Natural killer cell (primary cell): ENCODE results near the gene TBC1D22A. TPM values are rescaled to one million over a fixed set of nuclear protein-coding genes. Genes with fewer than 3 reads are reported as not detected.

Experiments
- ATAC-seq, 3 donors: fragments of 150-1000 bp in 2 of 3; fragments of 200-7000 bp in 1 of 3; cut with Tn5 transposase; 1 replicate in 1 of 3; 2 replicates in 2 of 3; pipeline ENCODE4 v1.10.0; 2021; ENCODE audit warnings: mild to moderate bottlenecking in 2 of 3, moderate library complexity in 2 of 3
- DNase-seq, 2 donors: peaks; one replicate each; pipeline versions ENCODE4 v3.0.0 to v3.0.0-alpha.2; 2013 to 2021; ENCODE audit warnings: mixed read lengths in 1 of 2
- H3K27ac ChIP-seq: one replicate; pipeline ENCODE4 v1.5.1; 2013; ENCODE audit warnings: mild to moderate bottlenecking, low read length
- H3K27me3 ChIP-seq: one replicate; pipeline ENCODE4 v1.6.1; 2013; ENCODE audit warnings: low read length; ENCODE audit not compliant: control insufficient read depth, insufficient read depth
- H3K36me3 ChIP-seq: one replicate; pipeline ENCODE4 v1.6.1; 2013; ENCODE audit warnings: low read length; ENCODE audit not compliant: control insufficient read depth, insufficient read depth
- H3K4me1 ChIP-seq: one replicate; pipeline ENCODE4 v1.6.1; 2013; ENCODE audit warnings: low read length; ENCODE audit not compliant: control insufficient read depth, insufficient read depth
- H3K4me3 ChIP-seq: one replicate; pipeline ENCODE4 v1.5.1; 2013; ENCODE audit warnings: low read length
- H3K9me3 ChIP-seq: one replicate; pipeline ENCODE4 v1.6.1; 2013; ENCODE audit warnings: low read length; ENCODE audit not compliant: control insufficient read depth, insufficient read depth
- H3K27ac Mint-ChIP-seq, 2 donors: one replicate each; pipeline ENCODE4 v1.8.0; 2022; ENCODE audit warnings: mild to moderate bottlenecking in 2 of 2, mixed read lengths in 2 of 2, moderate library complexity in 1 of 2
- H3K27me3 Mint-ChIP-seq, 2 donors: one replicate each; pipeline ENCODE4 v1.8.0; 2022; ENCODE audit warnings: low read depth in 2 of 2, mixed read lengths in 2 of 2
- H3K36me3 Mint-ChIP-seq: one replicate; pipeline ENCODE4 v1.8.0; 2022; ENCODE audit warnings: mixed read lengths
- H3K4me1 Mint-ChIP-seq, 2 donors: one replicate each; pipeline ENCODE4 v1.8.0; 2022; ENCODE audit warnings: mixed read lengths in 2 of 2
- H3K4me3 Mint-ChIP-seq: one replicate; pipeline ENCODE4 v1.8.0; 2022; ENCODE audit warnings: mild to moderate bottlenecking, moderate library complexity, mixed read lengths
- H3K9me3 Mint-ChIP-seq, 2 donors: one replicate each; pipeline ENCODE4 v1.8.0; 2022; ENCODE audit warnings: mixed read lengths in 2 of 2
- CTCF ChIP-seq: fragments of 200-600 bp; IDR thresholded peaks from one replicate; pipeline ENCODE4 v1.8.0; 2022; ENCODE audit warnings: antibody characterized with exemption
- WGBS: methylation state at CpG from one replicate; pipeline ENCODE4 v1.1.7; 2013; ENCODE audit warnings: missing lambda C conversion rate; ENCODE audit not compliant: insufficient coverage; 5-methylcytosine and 5-hydroxymethylcytosine counted together
- intact Hi-C: fragments of 100-400 bp; cut with micrococcal nuclease; formaldehyde crosslinking; loops from one replicate; pipeline ENCODE4 v1.14.2; 2022
- total RNA-seq, 4 donors: library from RNA; stranded (reverse); fragments of 120-200 nt in 1 of 4; gene quantifications; one replicate each; pipeline versions ENCODE4 v1.2.3 to v1.2.4, GENCODE V29; 2013 to 2022

TBC1D22A gene
- total RNA-seq, 3 donors from 2014 or later (not counting 1 experiment from before 2014, with no cell fraction given), result 47.4 to 53.7 (median 53.2) TPM

- 88% methylated on average over 10 of the region's 10 CpGs for WGBS
- H3K27ac ChIP-seq, result no peak overlapping the region
- H3K4me3 ChIP-seq, result no peak overlapping the region
- H3K9me3 Mint-ChIP-seq, result no peaks in the 10 kb centered on the region
- H3K4me1 ChIP-seq, result peaks cover 3% of the 10 kb centered on the region
- TF ChIP-seq CTCF, result no peak
- no peaks in the 10 kb centered on the region for H3K27me3 ChIP-seq
- H3K36me3 Mint-ChIP-seq, result no peaks in the 10 kb centered on the region
- peaks cover 7% of the 10 kb centered on the region for H3K36me3 ChIP-seq
- peaks cover 50 to 54% of the 10 kb centered on the region in 2 donors for H3K4me1 Mint-ChIP-seq
- no peak for DNase-seq
- no peak overlapping the region for H3K4me3 Mint-ChIP-seq
- ATAC-seq, result no peak
- H3K27me3 Mint-ChIP-seq, result no peaks in the 10 kb centered on the region
- H3K9me3 ChIP-seq, result no peaks in the 10 kb centered on the region
- intact Hi-C loops, result no loop called here
- no peak overlapping the region for H3K27ac Mint-ChIP-seq
These were observed 49.7 kb downstream of the TBC1D22A start for GRCh38 chr22:46812034-46812605.

- Histone ChIP-seq H3K9me3 (no peaks in the 10 kb centered on the region), H3K27ac (no peak overlapping the region), H3K4me1 (peaks cover 3% of the 10 kb centered on the region), H3K27me3 (no peaks in the 10 kb centered on the region), H3K4me3 (no peak overlapping the region), H3K36me3 (peaks cover 7% of the 10 kb centered on the region)
- no peak overlapping the region for H3K4me3 Mint-ChIP-seq
- H3K36me3 Mint-ChIP-seq, result no peaks in the 10 kb centered on the region
- no peaks in the 10 kb centered on the region for H3K27me3 Mint-ChIP-seq
- no peak for TF ChIP-seq CTCF
- H3K27ac Mint-ChIP-seq, result peak overlapping the region; percentile 6 to 42
- no peak for ATAC-seq
- peaks cover 0 to 2% of the 10 kb centered on the region in 2 donors for H3K9me3 Mint-ChIP-seq
- WGBS, result 95% methylated on average over 13 of the region's 13 CpGs
- intact Hi-C loops, result no loop called here
- no peak for DNase-seq
- peaks cover 53 to 58% of the 10 kb centered on the region in 2 donors for H3K4me1 Mint-ChIP-seq
These were observed 50.3 kb downstream of the TBC1D22A start for GRCh38 chr22:46812788-46813187.

GRCh38 chr22:46813816-46814597, 51.6 kb downstream of the TBC1D22A start:
- H3K27ac Mint-ChIP-seq, result no peak overlapping the region
- peaks cover 7% of the 10 kb centered on the region for H3K36me3 ChIP-seq
- over 99% methylated on average over 6 of the region's 9 CpGs for WGBS

More at GRCh38 chr22:46813816-46814597, 51.6 kb downstream of the TBC1D22A start:
- Histone ChIP-seq H3K4me3 (no peak overlapping the region), H3K27me3 (no peaks in the 10 kb centered on the region), H3K27ac (no peak overlapping the region), H3K4me1 (peaks cover 3% of the 10 kb centered on the region), H3K9me3 (no peaks in the 10 kb centered on the region)
- TF ChIP-seq CTCF, result no peak
- no peak for ATAC-seq
- no peak for DNase-seq
- Mint-ChIP-seq H3K36me3 (no peaks in the 10 kb centered on the region), H3K9me3 (peaks cover 0 to 2% of the 10 kb centered on the region in 2 donors), H3K4me3 (no peak overlapping the region), H3K4me1 (peaks cover 63 to 70% of the 10 kb centered on the region in 2 donors), H3K27me3 (no peaks in the 10 kb centered on the region)
- intact Hi-C loops, result no loop called here
